Osteocyte (in vitro differentiated cells): ENCODE data around the gene KAT7. TPM values are rescaled to one million over a fixed set of nuclear protein-coding genes. Genes with fewer than 3 reads are reported as not detected.

Experiments
- DNase-seq: peaks from one replicate; pipeline ENCODE4 v3.0.0; 2021; ENCODE audit warnings: mixed read lengths; ENCODE audit not compliant: unreplicated experiment; ENCODE audit errors: extremely low spot score
- H3K27ac Mint-ChIP-seq: one replicate; pipeline ENCODE4 v1.8.0; 2021; ENCODE audit warnings: mild to moderate bottlenecking, mixed read lengths; ENCODE audit not compliant: unreplicated experiment
- H3K27me3 Mint-ChIP-seq: one replicate; pipeline ENCODE4 v1.8.0; 2021; ENCODE audit warnings: mixed read lengths; ENCODE audit not compliant: unreplicated experiment
- H3K36me3 Mint-ChIP-seq: one replicate; pipeline ENCODE4 v1.8.0; 2021; ENCODE audit warnings: mixed read lengths; ENCODE audit not compliant: unreplicated experiment
- H3K4me1 Mint-ChIP-seq: one replicate; pipeline ENCODE4 v1.8.0; 2021; ENCODE audit warnings: mixed read lengths; ENCODE audit not compliant: unreplicated experiment
- H3K4me3 Mint-ChIP-seq: one replicate; pipeline ENCODE4 v1.8.0; 2021; ENCODE audit warnings: mild to moderate bottlenecking, moderate library complexity, mixed read lengths; ENCODE audit not compliant: unreplicated experiment
- H3K9me3 Mint-ChIP-seq: one replicate; pipeline ENCODE4 v1.8.0; 2021; ENCODE audit warnings: mixed read lengths; ENCODE audit not compliant: unreplicated experiment
- total RNA-seq: library from RNA; stranded (reverse); gene quantifications from 2 replicates; pipeline ENCODE4 v1.2.1, GENCODE V29; 2021
- TF ChIP-seq, protein P1 (sequence below): fragments of 200-600 bp; sonication (generic); IDR thresholded peaks from 2 replicates; pipeline ENCODE4 v1.5.0; 2021; ENCODE audit warnings: antibody characterized with exemption, mild to moderate bottlenecking, moderate library complexity

The KAT7 gene
- total RNA-seq, 1 donor from 2014 or later = 50.5 TPM

GRCh38 chr17:49819138-49819537, 30.7 kb downstream of the KAT7 start:
- no peak for DNase-seq
- Mint-ChIP-seq H3K27me3 (no peaks in the 10 kb centered on the region), H3K4me3 (no peak overlapping the region), H3K4me1 (peaks cover 11% of the 10 kb centered on the region), H3K27ac (no peak overlapping the region), H3K9me3 (no peaks in the 10 kb centered on the region), H3K36me3 (peaks cover 52% of the 10 kb centered on the region)
- TF ChIP-seq, protein P1, sequence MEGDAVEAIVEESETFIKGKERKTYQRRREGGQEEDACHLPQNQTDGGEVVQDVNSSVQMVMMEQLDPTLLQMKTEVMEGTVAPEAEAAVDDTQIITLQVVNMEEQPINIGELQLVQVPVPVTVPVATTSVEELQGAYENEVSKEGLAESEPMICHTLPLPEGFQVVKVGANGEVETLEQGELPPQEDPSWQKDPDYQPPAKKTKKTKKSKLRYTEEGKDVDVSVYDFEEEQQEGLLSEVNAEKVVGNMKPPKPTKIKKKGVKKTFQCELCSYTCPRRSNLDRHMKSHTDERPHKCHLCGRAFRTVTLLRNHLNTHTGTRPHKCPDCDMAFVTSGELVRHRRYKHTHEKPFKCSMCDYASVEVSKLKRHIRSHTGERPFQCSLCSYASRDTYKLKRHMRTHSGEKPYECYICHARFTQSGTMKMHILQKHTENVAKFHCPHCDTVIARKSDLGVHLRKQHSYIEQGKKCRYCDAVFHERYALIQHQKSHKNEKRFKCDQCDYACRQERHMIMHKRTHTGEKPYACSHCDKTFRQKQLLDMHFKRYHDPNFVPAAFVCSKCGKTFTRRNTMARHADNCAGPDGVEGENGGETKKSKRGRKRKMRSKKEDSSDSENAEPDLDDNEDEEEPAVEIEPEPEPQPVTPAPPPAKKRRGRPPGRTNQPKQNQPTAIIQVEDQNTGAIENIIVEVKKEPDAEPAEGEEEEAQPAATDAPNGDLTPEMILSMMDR = no peak

GRCh38 chr17:49819651-49820050, 31.2 kb downstream of the KAT7 start:
- Mint-ChIP-seq H3K36me3 (peaks cover 51% of the 10 kb centered on the region), H3K9me3 (no peaks in the 10 kb centered on the region), H3K4me3 (no peak overlapping the region), H3K27me3 (no peaks in the 10 kb centered on the region), H3K27ac (no peak overlapping the region), H3K4me1 (peaks cover 9% of the 10 kb centered on the region)
- DNase-seq = no peak
- TF ChIP-seq, protein P1 = no peak

DNA sequence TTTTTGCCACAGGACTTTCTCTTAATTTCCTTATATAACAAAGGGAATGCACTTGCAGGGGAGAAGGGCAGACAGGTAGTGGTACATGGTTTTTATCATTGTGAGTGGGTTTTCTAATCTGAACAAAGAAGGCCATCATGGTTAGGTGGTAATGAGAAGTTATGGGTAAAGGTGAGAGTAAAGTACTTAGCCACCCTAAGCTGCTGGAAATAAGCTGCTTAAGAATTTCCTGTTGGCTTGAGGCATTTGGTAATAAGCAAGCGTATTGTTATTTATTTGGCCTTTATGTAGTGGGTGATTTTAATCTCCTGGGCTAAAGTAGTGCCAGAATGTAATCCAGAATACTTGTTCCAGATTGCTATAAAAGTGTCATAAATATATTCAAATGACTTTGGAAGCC, 32.3 kb downstream of the KAT7 start:
- TF ChIP-seq, protein P1 = no peak
- Mint-ChIP-seq H3K36me3 (peaks cover 58% of the 10 kb centered on the region), H3K4me3 (no peak overlapping the region), H3K27me3 (no peaks in the 10 kb centered on the region), H3K4me1 (peaks cover 2% of the 10 kb centered on the region), H3K9me3 (no peaks in the 10 kb centered on the region), H3K27ac (no peak overlapping the region)
- no peak for DNase-seq

DNA sequence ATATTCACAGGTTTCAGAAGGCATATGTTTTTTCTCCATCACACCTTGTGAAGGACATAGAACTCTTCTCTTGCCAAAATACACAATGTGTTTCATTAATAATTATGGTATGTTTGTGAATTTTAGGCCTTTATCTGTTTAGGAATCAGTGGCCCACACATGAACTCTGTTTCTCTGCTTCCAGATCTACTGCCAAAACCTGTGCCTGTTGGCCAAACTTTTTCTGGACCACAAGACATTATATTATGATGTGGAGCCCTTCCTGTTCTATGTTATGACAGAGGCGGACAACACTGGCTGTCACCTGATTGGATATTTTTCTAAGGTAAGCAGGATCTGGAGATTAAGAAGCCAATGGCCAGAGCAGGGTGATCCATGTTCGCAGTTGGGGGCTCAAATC, 33.0 kb downstream of the KAT7 start:
- Mint-ChIP-seq H3K27ac (no peak overlapping the region), H3K27me3 (no peaks in the 10 kb centered on the region), H3K4me1 (no peaks in the 10 kb centered on the region), H3K36me3 (peaks cover 62% of the 10 kb centered on the region), H3K9me3 (no peaks in the 10 kb centered on the region), H3K4me3 (no peak overlapping the region)
- DNase-seq = no peak
- TF ChIP-seq, protein P1 = no peak

DNA sequence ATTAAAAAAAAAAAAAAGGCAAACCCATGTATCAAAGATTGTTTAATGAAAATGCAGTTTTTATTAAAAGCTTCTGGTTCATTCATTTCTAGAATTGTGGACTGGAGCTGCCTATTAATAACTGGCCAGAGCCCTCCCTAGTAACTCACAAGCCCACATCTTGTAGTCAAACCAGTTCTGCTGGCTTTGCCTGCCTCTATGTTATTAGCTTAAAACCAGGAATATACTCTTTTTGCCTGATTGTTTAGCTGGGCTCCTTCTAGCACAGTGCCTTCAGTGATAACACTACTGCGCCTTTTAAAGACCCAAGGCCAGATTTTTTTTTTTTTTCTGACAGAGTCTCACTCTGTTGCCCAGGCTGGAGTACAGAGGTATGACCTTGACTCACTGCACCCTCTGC, 33.4 kb downstream of the KAT7 start:
- Mint-ChIP-seq H3K27ac (no peak overlapping the region), H3K27me3 (no peaks in the 10 kb centered on the region), H3K9me3 (no peaks in the 10 kb centered on the region), H3K36me3 (peaks cover 61% of the 10 kb centered on the region), H3K4me3 (no peak overlapping the region), H3K4me1 (no peaks in the 10 kb centered on the region)
- DNase-seq = no peak
- TF ChIP-seq, protein P1 = no peak
